ENCODE results near the gene ASTN1. TPM values are rescaled to one million over a fixed set of nuclear protein-coding genes. Genes with fewer than 3 reads are reported as not detected.

Gene ASTN1
- total RNA-seq, 1 experiment from 2014 or later, result 0.42 TPM

- H3K27ac ChIP-seq (ENCODE audit: low read depth, low read length), result no peak overlapping the region
- H3K36me3 ChIP-seq (ENCODE audit: control insufficient read depth in 1 of 2, insufficient read depth in 2 of 2, low read length in 2 of 2), result no peaks in the 10 kb centered on the region
- H4K20me1 ChIP-seq (ENCODE audit: insufficient read depth), result no peaks in the 10 kb centered on the region
- peaks cover 11% of the 10 kb centered on the region; the same call in 1 of the 2 replicates for H3K27me3 ChIP-seq (ENCODE audit: insufficient read depth, low read length)
- H3K4me1 ChIP-seq (ENCODE audit: control insufficient read depth in 1 of 2, insufficient read depth in 2 of 2, low read length in 2 of 2), result no peaks in the 10 kb centered on the region
- ChIA-PET RAD21 (ENCODE audit: low non-redundant PET in 1 of 2, low total read pairs in 2 of 2, uncharacterized antibody in 2 of 2, unreplicated experiment in 2 of 2) (no interaction called here), POLR2A (no interaction called here), CTCF (no interaction called here)
- no peaks in the 10 kb centered on the region for H3K9me3 ChIP-seq (ENCODE audit: control insufficient read depth in 1 of 2, insufficient read depth in 1 of 2, low read depth in 1 of 2, low read length in 2 of 2)
- no peak overlapping the region for H3K4me2 ChIP-seq (ENCODE audit: low read length)
- DNase-seq (ENCODE audit: low read depth, low spot score) (no peak), ATAC-seq (no peak)
- intact Hi-C loops (cut with micrococcal nuclease), result no loop called here
- no TSS peak for BruUV-seq (replicated peaks)
- no peaks in the 10 kb centered on the region for H3K79me2 ChIP-seq (ENCODE audit: insufficient read depth, low read length)
- no peaks in the 10 kb centered on the region for H3K9me2 ChIP-seq (ENCODE audit: insufficient read depth)
- H3K9ac ChIP-seq (ENCODE audit: low read length), result no peak overlapping the region
- TF ChIP-seq SIN3A (IDR thresholded peaks at IDR 0.05; ENCODE audit: low read depth) (no peak), EZH2 (IDR thresholded peaks at IDR 0.05) (no peak), TCF7L2 (IDR thresholded peaks at IDR 0.05; ENCODE audit: borderline replicate concordance, extremely low read depth, insufficient read depth, insufficient read length) (no peak), ZNF274 (IDR thresholded peaks at IDR 0.05; ENCODE audit: low read depth, low read length) (no peak), SP1 (IDR thresholded peaks at IDR 0.05; ENCODE audit: low read depth) (no peak), YY1 (IDR thresholded peaks at IDR 0.05; ENCODE audit: extremely low read depth, insufficient replicate concordance, low read depth, low read length) (no peak)
- H2AFZ ChIP-seq (ENCODE audit: low read depth, low read length, poor library complexity, severe bottlenecking), result no peak overlapping the region
- H3K4me3 ChIP-seq (replicated peaks in 1 of 2; ENCODE audit: low read depth in 1 of 2, low read length in 2 of 2), result no peak overlapping the region
Measured at GRCh38 chr1:176858433-176858916, 306.0 kb downstream of the ASTN1 start.

- ChIA-PET POLR2A (no interaction called here), CTCF (no interaction called here), RAD21 (ENCODE audit: low non-redundant PET in 1 of 2, low total read pairs in 2 of 2, uncharacterized antibody in 2 of 2, unreplicated experiment in 2 of 2) (no interaction called here)
- intact Hi-C loops (cut with micrococcal nuclease), result no loop called here
- H3K36me3 ChIP-seq (ENCODE audit: control insufficient read depth in 1 of 2, insufficient read depth in 2 of 2, low read length in 2 of 2), result no peaks in the 10 kb centered on the region
- H2AFZ ChIP-seq (ENCODE audit: low read depth, low read length, poor library complexity, severe bottlenecking), result no peak overlapping the region
- H3K4me2 ChIP-seq (ENCODE audit: low read length), result no peak overlapping the region
- no peak overlapping the region for H3K27ac ChIP-seq (ENCODE audit: low read depth, low read length)
- H3K4me1 ChIP-seq (ENCODE audit: control insufficient read depth in 1 of 2, insufficient read depth in 2 of 2, low read length in 2 of 2), result no peaks in the 10 kb centered on the region
- no peak overlapping the region for H3K9ac ChIP-seq (ENCODE audit: low read length)
- no peaks in the 10 kb centered on the region for H4K20me1 ChIP-seq (ENCODE audit: insufficient read depth)
- peaks cover 11% of the 10 kb centered on the region; the same call in 1 of the 2 replicates for H3K27me3 ChIP-seq (ENCODE audit: insufficient read depth, low read length)
- H3K9me3 ChIP-seq (ENCODE audit: control insufficient read depth in 1 of 2, insufficient read depth in 1 of 2, low read depth in 1 of 2, low read length in 2 of 2), result no peaks in the 10 kb centered on the region
- DNase-seq (ENCODE audit: low read depth, low spot score), result no peak
- no TSS peak for BruUV-seq (replicated peaks)
- no peak for ATAC-seq
- no peaks in the 10 kb centered on the region for H3K79me2 ChIP-seq (ENCODE audit: insufficient read depth, low read length)
- H3K4me3 ChIP-seq (replicated peaks in 1 of 2; ENCODE audit: low read depth in 1 of 2, low read length in 2 of 2), result no peak overlapping the region
- TF ChIP-seq MAX (IDR thresholded peaks at IDR 0.05), result no peak
- no peaks in the 10 kb centered on the region for H3K9me2 ChIP-seq (ENCODE audit: insufficient read depth)
Measured at GRCh38 chr1:176857632-176858031, 306.9 kb downstream of the ASTN1 start.

Data from HCT116 (cell line).